ENCODE data around the gene LMO7.

LMO7 gene

GRCh38 chr13:75705395-75705794 lies 69.3 kb downstream of the LMO7 start:
- H3K79me1 ChIP-seq (replicated peaks; ENCODE audit: low read length, poor library complexity, severe bottlenecking) = peaks cover 20% of the 10 kb centered on the region
- H3K23ac ChIP-seq (ENCODE audit: low read length in 2 of 2) = no peak overlapping the region
- H3K36me3 ChIP-seq (ENCODE audit: control insufficient read depth in 1 of 2, insufficient read depth in 2 of 2, low read depth in 1 of 2, low read length in 2 of 2) = no peaks in the 10 kb centered on the region
- H4K8ac ChIP-seq (ENCODE audit: low read length) = no peak overlapping the region
- no CpG with 5 or more reads among the region's 1 CpG for WGBS
- H3K27ac ChIP-seq (ENCODE audit: low read length, poor library complexity, severe bottlenecking) = no peak overlapping the region
- H2AFZ ChIP-seq (ENCODE audit: low read depth, low read length) = no peak overlapping the region
- H3K14ac ChIP-seq (ENCODE audit: low read length in 2 of 2) = no peak overlapping the region
- no peak overlapping the region for H2BK12ac ChIP-seq (ENCODE audit: low read length in 2 of 2)
- H3K18ac ChIP-seq (ENCODE audit: low read depth in 1 of 2, low read length in 2 of 2) = no peak overlapping the region
- no peak overlapping the region for H2BK5ac ChIP-seq (ENCODE audit: low read depth, low read length, poor library complexity, severe bottlenecking)
- H3K9me3 ChIP-seq (ENCODE audit: control insufficient read depth, low read length) = no peaks in the 10 kb centered on the region
- no peak overlapping the region for H4K91ac ChIP-seq (ENCODE audit: low read length)
- peak overlapping the region in 1 of 2 experiments; percentile 20 for H3K4me3 ChIP-seq (ENCODE audit: insufficient read depth in 1 of 2, low read depth in 1 of 2, low read length in 2 of 2)
- H3K4me1 ChIP-seq (ENCODE audit: control insufficient read depth, insufficient read depth, low read depth, low read length) = peaks cover 2% of the 10 kb centered on the region
- H3K9ac ChIP-seq (ENCODE audit: low read length) = peak overlapping the region; percentile 70
- no peak overlapping the region for H2BK15ac ChIP-seq (ENCODE audit: low read depth, poor library complexity, severe bottlenecking)
- DNase-seq = peak; percentile 60
- no peak overlapping the region for H2BK120ac ChIP-seq (ENCODE audit: low read depth, low read length)
- no peak overlapping the region for H3K4me2 ChIP-seq (ENCODE audit: low read length, poor library complexity, severe bottlenecking)
- H2AK5ac ChIP-seq (ENCODE audit: low read length, severe bottlenecking) = no peak overlapping the region
- no peaks in the 10 kb centered on the region for H3K27me3 ChIP-seq (ENCODE audit: control insufficient read depth in 1 of 2, insufficient read depth in 1 of 2, low read length in 2 of 2)
- no peak overlapping the region for H3K4ac ChIP-seq (ENCODE audit: low read depth in 1 of 2, low read length in 2 of 2)

GRCh38 chr13:75705908-75706307 lies 69.8 kb downstream of the LMO7 start:
- Histone ChIP-seq H2BK15ac (ENCODE audit: low read depth, poor library complexity, severe bottlenecking) (no peak overlapping the region), H3K18ac (ENCODE audit: low read depth in 1 of 2, low read length in 2 of 2) (no peak overlapping the region), H2BK12ac (ENCODE audit: low read length in 2 of 2) (no peak overlapping the region), H4K91ac (ENCODE audit: low read length) (no peak overlapping the region), H3K27ac (ENCODE audit: low read length, poor library complexity, severe bottlenecking) (no peak overlapping the region), H2BK5ac (ENCODE audit: low read depth, low read length, poor library complexity, severe bottlenecking) (no peak overlapping the region), H3K4me1 (ENCODE audit: control insufficient read depth, insufficient read depth, low read depth, low read length) (peaks cover 2% of the 10 kb centered on the region), H2AFZ (ENCODE audit: low read depth, low read length) (no peak overlapping the region), H2AK5ac (ENCODE audit: low read length, severe bottlenecking) (no peak overlapping the region), H3K4me2 (ENCODE audit: low read length, poor library complexity, severe bottlenecking) (no peak overlapping the region), H3K9ac (ENCODE audit: low read length) (peak overlapping the region; percentile 70), H4K8ac (ENCODE audit: low read length) (no peak overlapping the region), H3K79me1 (replicated peaks; ENCODE audit: low read length, poor library complexity, severe bottlenecking) (peaks cover 20% of the 10 kb centered on the region), H3K23ac (ENCODE audit: low read length in 2 of 2) (no peak overlapping the region), H3K36me3 (ENCODE audit: control insufficient read depth in 1 of 2, insufficient read depth in 2 of 2, low read depth in 1 of 2, low read length in 2 of 2) (no peaks in the 10 kb centered on the region), H3K4me3 (ENCODE audit: insufficient read depth in 1 of 2, low read depth in 1 of 2, low read length in 2 of 2) (peak overlapping the region in 1 of 2 experiments; percentile 20), H3K27me3 (ENCODE audit: control insufficient read depth in 1 of 2, insufficient read depth in 1 of 2, low read length in 2 of 2) (no peaks in the 10 kb centered on the region), H3K4ac (ENCODE audit: low read depth in 1 of 2, low read length in 2 of 2) (no peak overlapping the region), H2BK120ac (ENCODE audit: low read depth, low read length) (no peak overlapping the region), H3K9me3 (ENCODE audit: control insufficient read depth, low read length) (no peaks in the 10 kb centered on the region), H3K14ac (ENCODE audit: low read length in 2 of 2) (no peak overlapping the region)
- DNase-seq = no peak

GRCh38 chr13:75713852-75714251 lies 77.7 kb downstream of the LMO7 start:
- Histone ChIP-seq H3K14ac (ENCODE audit: low read length in 2 of 2) (no peak overlapping the region), H3K9ac (ENCODE audit: low read length) (no peak overlapping the region), H3K27me3 (ENCODE audit: control insufficient read depth in 1 of 2, insufficient read depth in 1 of 2, low read length in 2 of 2) (no peaks in the 10 kb centered on the region), H3K27ac (ENCODE audit: low read length, poor library complexity, severe bottlenecking) (no peak overlapping the region), H3K36me3 (ENCODE audit: control insufficient read depth in 1 of 2, insufficient read depth in 2 of 2, low read depth in 1 of 2, low read length in 2 of 2) (peaks cover 5 to 21% of the 10 kb centered on the region in 2 experiments), H3K18ac (ENCODE audit: low read depth in 1 of 2, low read length in 2 of 2) (no peak overlapping the region), H4K91ac (ENCODE audit: low read length) (no peak overlapping the region), H2BK12ac (ENCODE audit: low read length in 2 of 2) (no peak overlapping the region), H2BK5ac (ENCODE audit: low read depth, low read length, poor library complexity, severe bottlenecking) (no peak overlapping the region), H3K23ac (ENCODE audit: low read length in 2 of 2) (no peak overlapping the region), H2BK15ac (ENCODE audit: low read depth, poor library complexity, severe bottlenecking) (no peak overlapping the region), H3K79me1 (replicated peaks; ENCODE audit: low read length, poor library complexity, severe bottlenecking) (peaks cover 14% of the 10 kb centered on the region), H3K4me3 (ENCODE audit: insufficient read depth in 1 of 2, low read depth in 1 of 2, low read length in 2 of 2) (no peak overlapping the region), H4K8ac (ENCODE audit: low read length) (no peak overlapping the region), H3K4me2 (ENCODE audit: low read length, poor library complexity, severe bottlenecking) (no peak overlapping the region), H2AK5ac (ENCODE audit: low read length, severe bottlenecking) (no peak overlapping the region), H3K4ac (ENCODE audit: low read depth in 1 of 2, low read length in 2 of 2) (no peak overlapping the region), H3K4me1 (ENCODE audit: control insufficient read depth, insufficient read depth, low read depth, low read length) (peaks cover 1% of the 10 kb centered on the region), H2AFZ (ENCODE audit: low read depth, low read length) (no peak overlapping the region), H3K9me3 (ENCODE audit: control insufficient read depth, low read length) (no peaks in the 10 kb centered on the region), H2BK120ac (ENCODE audit: low read depth, low read length) (no peak overlapping the region)
- 75% methylated on average over 1 of the region's 2 CpGs for WGBS
- no peak for DNase-seq

- Histone ChIP-seq H2BK5ac (ENCODE audit: low read depth, low read length, poor library complexity, severe bottlenecking) (no peak overlapping the region), H3K9ac (ENCODE audit: low read length) (peak overlapping the region; percentile 47), H3K27me3 (ENCODE audit: control insufficient read depth in 1 of 2, insufficient read depth in 1 of 2, low read length in 2 of 2) (no peaks in the 10 kb centered on the region), H2BK120ac (ENCODE audit: low read depth, low read length) (no peak overlapping the region), H2AFZ (ENCODE audit: low read depth, low read length) (no peak overlapping the region), H2BK12ac (ENCODE audit: low read length in 2 of 2) (no peak overlapping the region), H3K4me3 (ENCODE audit: insufficient read depth in 1 of 2, low read depth in 1 of 2, low read length in 2 of 2) (no peak overlapping the region), H4K91ac (ENCODE audit: low read length) (no peak overlapping the region), H3K4me1 (ENCODE audit: control insufficient read depth, insufficient read depth, low read depth, low read length) (peaks cover 1% of the 10 kb centered on the region), H3K4me2 (ENCODE audit: low read length, poor library complexity, severe bottlenecking) (no peak overlapping the region), H3K27ac (ENCODE audit: low read length, poor library complexity, severe bottlenecking) (no peak overlapping the region), H3K14ac (ENCODE audit: low read length in 2 of 2) (no peak overlapping the region), H3K23ac (ENCODE audit: low read length in 2 of 2) (no peak overlapping the region), H4K8ac (ENCODE audit: low read length) (no peak overlapping the region), H3K36me3 (ENCODE audit: control insufficient read depth in 1 of 2, insufficient read depth in 2 of 2, low read depth in 1 of 2, low read length in 2 of 2) (peaks cover 5 to 32% of the 10 kb centered on the region in 2 experiments), H3K9me3 (ENCODE audit: control insufficient read depth, low read length) (no peaks in the 10 kb centered on the region), H3K4ac (ENCODE audit: low read depth in 1 of 2, low read length in 2 of 2) (no peak overlapping the region), H3K79me1 (replicated peaks; ENCODE audit: low read length, poor library complexity, severe bottlenecking) (peaks cover 16% of the 10 kb centered on the region), H2AK5ac (ENCODE audit: low read length, severe bottlenecking) (no peak overlapping the region), H3K18ac (ENCODE audit: low read depth in 1 of 2, low read length in 2 of 2) (no peak overlapping the region), H2BK15ac (ENCODE audit: low read depth, poor library complexity, severe bottlenecking) (no peak overlapping the region)
- DNase-seq = peak; percentile 35
- 93% methylated on average over 6 of the region's 6 CpGs for WGBS
Observed at GRCh38 chr13:75715601-75716523, 79.7 kb downstream of the LMO7 start.
